GM12874 (cell line): ENCODE data around the gene TMIE.

ENCODE experiments used
- CTCF ChIP-seq: IDR thresholded peaks from 2 replicates; pipeline ENCODE4 v1.5.1; 2011; ENCODE audit warnings: low read depth, mild to moderate bottlenecking, control low read depth, low read length, moderate library complexity; ENCODE audit not compliant: insufficient read depth

The TMIE gene

GRCh38 chr3:46670891-46671427 lies 30.2 kb upstream of the TMIE start:
- TF ChIP-seq CTCF: no peak

- TF ChIP-seq CTCF: no peak
Observed at GRCh38 chr3:46671541-46672348, 29.4 kb upstream of the TMIE start.

GRCh38 chr3:46672349-46672695 lies 28.9 kb upstream of the TMIE start:
- TF ChIP-seq CTCF: no peak

DNA sequence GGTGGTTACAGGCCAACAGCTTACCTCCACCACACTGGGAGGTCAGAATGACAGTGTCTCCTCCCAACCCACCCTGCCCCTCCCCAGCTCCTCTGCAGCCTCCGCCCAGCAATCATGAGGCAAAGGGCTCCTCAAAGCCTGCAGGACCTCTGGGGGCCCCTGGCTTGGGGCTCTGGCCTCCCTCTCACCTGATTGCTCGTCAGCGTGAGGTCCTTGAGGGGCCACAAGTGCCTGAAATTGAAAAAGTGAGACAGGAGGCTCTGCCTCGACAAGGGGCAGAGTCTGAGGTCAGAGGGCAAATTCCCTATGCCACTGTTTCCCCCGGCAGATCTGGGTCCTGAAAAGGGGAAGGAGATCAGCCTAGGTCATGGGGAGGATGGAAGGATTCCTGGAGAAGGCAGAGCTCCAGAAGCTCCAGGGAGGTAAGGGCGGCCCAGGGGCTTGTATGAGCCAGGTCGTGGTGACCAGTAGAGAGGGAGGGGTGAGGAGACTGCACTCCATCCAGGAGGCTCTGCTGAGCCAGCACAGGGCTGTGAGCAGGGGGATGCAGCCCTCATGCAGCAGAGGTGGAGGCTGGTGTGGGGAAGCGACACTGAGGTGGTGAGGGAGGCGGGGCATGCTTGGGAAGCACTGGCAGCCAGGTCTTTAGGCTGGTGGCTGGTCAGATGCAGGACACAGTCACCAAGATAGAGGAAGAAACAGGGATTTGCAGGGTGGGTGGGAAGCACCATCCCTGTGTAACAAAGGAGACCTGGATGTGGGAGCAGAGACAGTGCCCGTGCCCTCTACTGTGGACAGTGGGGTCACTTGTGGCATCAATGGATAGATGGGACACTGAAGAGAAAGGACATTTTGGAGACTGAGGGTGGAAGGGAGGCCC lies 27.8 kb upstream of the TMIE start:
- no peak for TF ChIP-seq CTCF

DNA sequence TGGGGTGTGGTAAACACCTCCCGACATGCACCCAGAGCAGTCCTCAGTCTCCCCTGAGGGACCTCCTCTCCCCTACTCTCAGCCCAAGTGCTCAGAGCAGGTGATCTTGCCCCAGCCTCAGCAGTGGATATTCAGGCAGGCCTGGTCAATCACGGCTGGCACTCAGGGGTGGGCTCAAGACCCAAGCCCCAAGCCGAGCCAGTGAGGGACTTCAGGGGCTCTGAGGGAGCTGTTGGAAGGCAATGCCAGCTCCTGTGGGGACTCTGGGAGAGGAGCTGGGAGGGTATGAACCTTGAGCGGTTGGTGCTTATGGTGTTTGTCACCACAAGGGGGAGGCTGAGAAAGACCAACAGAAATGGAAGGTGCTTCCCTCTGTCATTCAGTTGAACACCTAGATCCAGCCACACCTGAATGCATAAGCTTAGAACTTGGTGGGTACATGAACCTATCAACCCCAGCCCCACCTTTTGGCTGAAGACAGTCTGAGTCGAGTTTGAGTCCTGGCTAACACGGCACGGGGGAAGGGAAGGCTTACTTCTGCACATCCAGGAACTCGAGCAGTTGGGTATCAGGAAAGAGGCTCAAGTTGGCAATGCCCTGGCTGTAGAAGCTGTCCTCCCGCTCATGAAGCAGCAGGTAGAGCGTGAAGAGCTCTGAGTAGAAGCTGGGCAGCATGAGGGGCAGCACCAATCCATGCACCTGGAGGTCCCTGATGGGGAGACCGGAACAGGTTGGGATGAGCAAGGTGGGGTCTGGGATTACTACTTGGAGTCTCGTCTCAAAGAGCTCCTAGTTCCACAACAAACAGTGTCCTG lies 27.0 kb upstream of the TMIE start:
- TF ChIP-seq CTCF: no peak

GRCh38 chr3:46675426-46675825 lies 25.8 kb upstream of the TMIE start:
- no peak for TF ChIP-seq CTCF
